Neural progenitor cell (in vitro differentiated cells): ENCODE data around the gene PPP1R9A. TPM values are rescaled to one million over a fixed set of nuclear protein-coding genes. Genes with fewer than 3 reads are reported as not detected.

Experiments
- DNase-seq: peaks from one replicate; pipeline ENCODE4 v3.0.0-alpha.2; 2016; ENCODE audit warnings: low spot score
- H2AFZ ChIP-seq: fragments of 200-600 bp; sonication (generic); replicated peaks from 2 replicates; pipeline ENCODE4 v1.6.1; 2016; ENCODE audit warnings: antibody characterized with exemption
- H3F3A ChIP-seq: fragments of 200-600 bp; sonication (generic); 2 replicates; pipeline ENCODE4 v1.6.1; 2016; ENCODE audit warnings: antibody characterized with exemption, low read depth
- H3K27ac ChIP-seq: fragments of 200-600 bp; sonication (generic); 2 replicates; pipeline ENCODE4 v1.5.1; 2016; ENCODE audit warnings: mild to moderate bottlenecking
- H3K27me3 ChIP-seq: fragments of 200-600 bp; sonication (generic); 2 replicates; pipeline ENCODE4 v1.6.1; 2016; ENCODE audit warnings: mild to moderate bottlenecking, moderate library complexity
- H3K36me3 ChIP-seq: fragments of 200-600 bp; sonication (generic); 2 replicates; pipeline ENCODE4 v1.5.1; 2016
- H3K4me1 ChIP-seq: fragments of 200-600 bp; sonication (generic); 2 replicates; pipeline ENCODE4 v1.6.1; 2016; ENCODE audit warnings: mixed run types
- H3K4me2 ChIP-seq: fragments of 200-600 bp; sonication (generic); 2 replicates; pipeline ENCODE4 v1.6.1; 2016
- H3K4me3 ChIP-seq: fragments of 200-600 bp; sonication (generic); 2 replicates; pipeline ENCODE4 v1.5.1; 2016
- H3K79me2 ChIP-seq: fragments of 200-600 bp; sonication (generic); 2 replicates; pipeline ENCODE4 v1.6.1; 2016; ENCODE audit warnings: low read depth
- H3K9ac ChIP-seq: fragments of 200-600 bp; sonication (generic); 2 replicates; pipeline ENCODE4 v1.6.1; 2016
- H3K9me3 ChIP-seq: fragments of 200-600 bp; sonication (generic); 2 replicates; pipeline ENCODE4 v1.5.1; 2016; ENCODE audit warnings: low read depth
- H4K20me1 ChIP-seq: fragments of 200-600 bp; sonication (generic); 2 replicates; pipeline ENCODE4 v1.6.1; 2016; ENCODE audit warnings: low read depth
- H3K27ac Mint-ChIP-seq: 3 replicates; pipeline ENCODE4 v1.8.0; 2021; ENCODE audit warnings: mixed read lengths
- H3K27me3 Mint-ChIP-seq: 2 replicates; pipeline ENCODE4 v1.8.0; 2022; ENCODE audit warnings: low read depth, mild to moderate bottlenecking, inconsistent platforms, moderate library complexity, mixed read lengths; ENCODE audit not compliant: insufficient read depth
- H3K36me3 Mint-ChIP-seq: 3 replicates; pipeline ENCODE4 v1.8.0; 2021; ENCODE audit warnings: mixed read lengths
- H3K4me1 Mint-ChIP-seq: 3 replicates; pipeline ENCODE4 v1.8.0; 2021; ENCODE audit warnings: mixed read lengths
- H3K4me3 Mint-ChIP-seq: 3 replicates; pipeline ENCODE4 v1.8.0; 2021; ENCODE audit warnings: mild to moderate bottlenecking, moderate library complexity, mixed read lengths
- H3K9me3 Mint-ChIP-seq: 3 replicates; pipeline ENCODE4 v1.8.0; 2020; ENCODE audit warnings: mixed read lengths
- CTCF ChIP-seq: fragments of 200-600 bp; sonication (generic); IDR thresholded peaks from 2 replicates; pipeline ENCODE4 v1.5.1; 2017; ENCODE audit warnings: antibody characterized with exemption, mild to moderate bottlenecking
- EZH2 ChIP-seq: fragments of 200-600 bp; sonication (generic); IDR thresholded peaks from 2 replicates; pipeline ENCODE4 v1.6.1; 2017; ENCODE audit warnings: antibody characterized with exemption, mild to moderate bottlenecking, moderate library complexity
- EZH2phosphoT487 ChIP-seq: fragments of 200-600 bp; sonication (generic); IDR thresholded peaks from 2 replicates; pipeline ENCODE4 v1.6.1; 2017; ENCODE audit warnings: antibody characterized with exemption
- total RNA-seq: library from RNA; depleted of rRNA; stranded (reverse); fragments of >200 nt; gene quantifications from 2 replicates; pipeline ENCODE4 v1.2.3, GENCODE V29; 2015; ENCODE audit warnings: low replicate concordance

Gene PPP1R9A
- total RNA-seq, 1 donor from 2014 or later, result 40.7 TPM

- H3K36me3 Mint-ChIP-seq, result no peaks in the 10 kb centered on the region
- Histone ChIP-seq H3K4me1 (peaks cover 15% of the 10 kb centered on the region), H3K4me3 (no peak overlapping the region), H3K36me3 (no peaks in the 10 kb centered on the region), H4K20me1 (no peaks in the 10 kb centered on the region), H3K27me3 (no peaks in the 10 kb centered on the region), H3K4me2 (no peak overlapping the region), H3K27ac (no peak overlapping the region), H3K79me2 (peaks cover 30% of the 10 kb centered on the region), H3K9ac (no peak overlapping the region), H2AFZ (no peak overlapping the region), H3K9me3 (no peaks in the 10 kb centered on the region), H3F3A (no peaks in the 10 kb centered on the region)
- H3K27ac Mint-ChIP-seq, result no peak overlapping the region
- TF ChIP-seq EZH2 (no peak), EZH2phosphoT487 (no peak), CTCF (no peak)
- H3K9me3 Mint-ChIP-seq, result no peaks in the 10 kb centered on the region
- H3K4me3 Mint-ChIP-seq, result no peak overlapping the region
- DNase-seq, result no peak
- H3K4me1 Mint-ChIP-seq, result peaks cover 7% of the 10 kb centered on the region
- no peaks in the 10 kb centered on the region for H3K27me3 Mint-ChIP-seq
These were observed 149.5 kb downstream of the PPP1R9A start for GRCh38 chr7:95056901-95057300.

GRCh38 chr7:95059842-95060313 lies 152.5 kb downstream of the PPP1R9A start:
- no peaks in the 10 kb centered on the region for H3K9me3 Mint-ChIP-seq
- peaks cover 7% of the 10 kb centered on the region for H3K4me1 Mint-ChIP-seq
- Histone ChIP-seq H3K4me2 (no peak overlapping the region), H4K20me1 (no peaks in the 10 kb centered on the region), H3K9me3 (no peaks in the 10 kb centered on the region), H3K9ac (no peak overlapping the region), H3K4me1 (peaks cover 15% of the 10 kb centered on the region), H2AFZ (no peak overlapping the region), H3K79me2 (peaks cover 27% of the 10 kb centered on the region), H3K27me3 (no peaks in the 10 kb centered on the region), H3F3A (no peaks in the 10 kb centered on the region), H3K4me3 (no peak overlapping the region), H3K27ac (no peak overlapping the region), H3K36me3 (no peaks in the 10 kb centered on the region)
- H3K4me3 Mint-ChIP-seq, result no peak overlapping the region
- no peak overlapping the region for H3K27ac Mint-ChIP-seq
- DNase-seq, result no peak
- no peak for TF ChIP-seq CTCF
- no peaks in the 10 kb centered on the region for H3K36me3 Mint-ChIP-seq
- no peaks in the 10 kb centered on the region for H3K27me3 Mint-ChIP-seq

GRCh38 chr7:95062901-95063300 lies 155.5 kb downstream of the PPP1R9A start:
- Mint-ChIP-seq H3K36me3 (no peaks in the 10 kb centered on the region), H3K4me3 (no peak overlapping the region), H3K27ac (no peak overlapping the region), H3K27me3 (no peaks in the 10 kb centered on the region), H3K4me1 (peaks cover 4% of the 10 kb centered on the region), H3K9me3 (no peaks in the 10 kb centered on the region)
- no peaks in the 10 kb centered on the region for H3K27me3 ChIP-seq
- H3K4me2 ChIP-seq, result no peak overlapping the region
- no peak for DNase-seq
- H3F3A ChIP-seq, result no peaks in the 10 kb centered on the region
- no peaks in the 10 kb centered on the region for H4K20me1 ChIP-seq
- H3K9me3 ChIP-seq, result no peaks in the 10 kb centered on the region
- peaks cover 9% of the 10 kb centered on the region for H3K4me1 ChIP-seq
- H3K27ac ChIP-seq, result no peak overlapping the region
- no peak overlapping the region for H3K4me3 ChIP-seq
- H2AFZ ChIP-seq, result no peak overlapping the region
- peaks cover 29% of the 10 kb centered on the region for H3K79me2 ChIP-seq
- no peak for TF ChIP-seq CTCF
- TF ChIP-seq EZH2phosphoT487, result no peak
- no peak for TF ChIP-seq EZH2
- no peaks in the 10 kb centered on the region for H3K36me3 ChIP-seq
- H3K9ac ChIP-seq, result no peak overlapping the region
